GM04503 (cell line): ENCODE measurements around the gene CUL2.
"Not testable (repeated sequence)": the region's sequence is repeated elsewhere in the genome, so short reads cannot be mapped to it uniquely, and the experiment has no call there.

ENCODE experiments used
- DNase-seq: peaks from one replicate; pipeline ENCODE4 v3.0.0-alpha.2; 2012; ENCODE audit warnings: low read depth

Gene CUL2

GRCh38 chr10:35079763-35080162 is 10.4 kb downstream of the CUL2 start:
- DNase-seq = peak; percentile 37

GRCh38 chr10:35079265-35079664 is 10.9 kb downstream of the CUL2 start:
- no peak for DNase-seq

DNA sequence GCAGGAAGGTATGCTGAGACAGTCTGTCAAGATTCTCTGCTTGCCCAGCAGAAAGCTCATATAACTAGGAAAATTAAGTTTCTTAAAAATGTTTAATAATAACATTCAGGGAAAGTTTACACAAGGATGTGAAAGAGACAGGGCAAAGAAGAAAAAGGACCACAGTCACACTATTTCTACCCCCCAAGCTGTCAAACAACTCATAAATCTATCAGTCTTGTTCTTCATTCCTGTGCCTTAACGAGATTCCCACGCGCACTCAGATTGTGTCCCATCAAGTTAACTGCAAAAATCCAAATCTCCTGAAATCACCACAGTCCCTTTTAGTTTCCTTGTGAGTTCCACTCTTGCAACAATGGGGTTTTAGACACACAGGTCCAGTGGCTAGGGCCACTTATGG is 14.9 kb downstream of the CUL2 start:
- no peak for DNase-seq

- no peak for DNase-seq
Measured at GRCh38 chr10:35074266-35074665, 15.9 kb downstream of the CUL2 start.

DNA sequence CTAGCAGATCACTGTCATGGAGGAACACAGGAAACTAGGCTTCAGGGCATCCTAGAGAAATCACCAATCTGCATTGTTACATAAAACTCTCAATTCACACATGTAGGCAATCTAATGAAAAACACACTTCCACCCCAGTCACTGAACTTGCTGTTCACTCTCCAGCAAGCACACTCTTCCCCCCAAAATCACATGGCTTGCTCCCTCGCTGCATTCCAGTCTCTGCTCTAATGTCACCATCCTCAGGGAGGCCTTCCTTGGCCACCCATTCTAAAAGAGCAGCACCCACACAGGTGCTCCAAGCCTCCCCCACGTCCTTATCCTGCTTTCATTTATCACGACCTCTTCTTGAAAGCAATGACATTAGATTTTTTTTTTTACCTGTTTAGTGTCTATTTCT is 19.6 kb downstream of the CUL2 start:
- DNase-seq = no peak

DNA sequence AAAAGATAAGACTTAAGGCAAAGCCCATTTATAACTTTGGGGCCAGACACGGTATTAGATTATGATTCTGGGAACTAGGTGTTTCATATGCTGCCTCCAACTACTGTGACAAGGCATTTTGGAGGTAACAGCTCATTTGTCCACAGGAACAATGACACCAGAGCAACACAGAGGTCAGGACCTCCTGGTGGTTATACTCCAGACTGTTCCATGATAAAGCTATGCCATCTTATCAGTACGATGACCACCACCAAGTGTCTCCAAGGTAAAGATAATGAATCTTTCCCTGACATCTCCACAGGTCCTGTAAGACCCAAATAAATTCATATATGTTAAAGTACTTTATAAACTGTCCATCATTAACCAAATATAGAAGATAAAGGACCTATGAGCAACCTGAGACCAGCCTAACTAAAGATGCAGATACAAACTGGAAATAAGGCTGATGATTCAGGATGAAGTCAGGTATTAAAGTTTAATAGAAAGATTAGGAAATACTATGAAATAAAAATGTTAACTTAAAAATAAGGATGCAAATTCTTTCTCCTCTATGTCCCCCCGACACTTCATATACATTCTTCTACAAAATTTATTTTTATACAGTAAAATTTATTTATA is 26.2 kb downstream of the CUL2 start:
- DNase-seq = no peak

DNA sequence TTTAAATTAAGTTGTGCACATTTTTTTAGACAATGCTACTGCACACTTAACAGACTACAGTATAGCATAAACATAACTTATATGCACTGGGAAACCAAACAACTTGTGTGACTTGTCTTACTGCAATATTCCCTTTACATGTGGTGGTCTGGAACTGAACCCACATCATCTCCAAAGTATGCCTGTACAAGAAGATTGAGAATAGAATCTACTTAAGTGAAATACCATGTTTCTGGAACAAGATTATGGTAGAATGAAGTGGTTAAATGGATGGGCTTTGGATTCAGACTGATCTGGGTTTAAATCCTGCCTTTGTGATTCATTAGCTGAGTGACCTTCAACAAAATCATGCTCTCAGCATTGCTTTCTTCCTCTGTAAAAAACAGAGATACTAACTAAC is 30.7 kb downstream of the CUL2 start:
- no peak for DNase-seq

DNA sequence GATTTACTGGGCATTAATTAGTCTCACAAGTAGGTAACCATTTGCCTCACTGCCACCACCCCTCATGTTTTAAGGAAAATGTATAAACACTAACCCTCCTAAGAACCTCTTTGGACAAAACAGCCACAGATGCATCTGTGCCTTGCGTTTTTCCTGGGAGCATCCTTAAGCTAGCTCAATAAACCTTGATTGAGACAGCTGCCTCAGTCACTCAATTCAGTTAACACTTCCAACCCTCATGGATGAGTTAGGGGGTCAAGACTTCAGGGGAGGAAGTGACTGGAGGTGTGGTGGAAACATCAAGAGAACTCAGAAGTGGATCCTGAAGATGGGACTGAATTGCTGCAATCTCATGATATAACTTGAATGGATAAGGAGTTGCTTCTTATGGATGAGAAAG is 31.5 kb downstream of the CUL2 start:
- DNase-seq = no peak

- DNase-seq = peak; percentile 63
Measured at GRCh38 chr10:35058134-35058533, 32.0 kb downstream of the CUL2 start.

GRCh38 chr10:35056686-35057085 is 33.5 kb downstream of the CUL2 start:
- DNase-seq = no peak

DNA sequence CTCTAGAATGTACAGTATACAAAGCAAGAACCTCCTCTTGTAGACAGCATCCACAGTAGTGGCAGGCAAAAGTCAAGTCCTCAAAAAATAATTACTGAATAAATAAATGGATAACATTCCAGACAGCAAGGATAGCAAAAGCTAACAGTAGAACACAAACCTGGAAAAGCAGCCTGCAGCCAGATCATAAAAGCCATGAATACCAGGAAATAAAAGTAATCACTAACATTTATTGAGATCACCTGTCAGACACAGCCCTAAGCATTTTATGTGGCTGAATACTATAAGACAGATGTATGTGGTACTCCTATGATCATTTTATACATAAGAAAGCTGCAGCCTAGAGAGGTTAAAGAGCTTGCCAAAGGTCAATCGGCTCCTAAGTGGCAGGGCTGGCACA is 34.0 kb downstream of the CUL2 start:
- no peak for DNase-seq

- DNase-seq = no peak
Measured at GRCh38 chr10:35050568-35050967, 39.6 kb downstream of the CUL2 start.

- DNase-seq = no peak
Measured at GRCh38 chr10:35046074-35046473, 44.1 kb downstream of the CUL2 start.

DNA sequence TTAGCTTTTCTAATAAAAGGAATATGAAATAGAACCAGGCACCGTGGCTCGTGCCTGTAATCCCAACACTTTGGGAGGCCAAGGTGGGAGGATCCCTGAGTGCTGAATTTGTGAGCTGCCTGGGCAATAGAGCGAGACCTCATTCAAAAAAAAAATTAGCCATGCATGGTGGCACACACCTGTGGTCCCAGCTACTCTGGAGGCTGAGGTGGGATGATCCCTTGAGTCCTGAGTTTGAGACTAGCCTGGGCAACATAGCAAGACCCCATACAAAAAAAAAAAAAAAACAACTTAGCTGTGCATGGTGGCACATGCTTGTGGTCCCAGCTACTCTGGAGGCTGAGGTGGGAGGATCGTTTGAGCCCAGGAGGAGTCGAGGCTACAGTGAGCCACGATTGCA is 44.9 kb downstream of the CUL2 start:
- DNase-seq = not testable (repeated sequence)

DNA sequence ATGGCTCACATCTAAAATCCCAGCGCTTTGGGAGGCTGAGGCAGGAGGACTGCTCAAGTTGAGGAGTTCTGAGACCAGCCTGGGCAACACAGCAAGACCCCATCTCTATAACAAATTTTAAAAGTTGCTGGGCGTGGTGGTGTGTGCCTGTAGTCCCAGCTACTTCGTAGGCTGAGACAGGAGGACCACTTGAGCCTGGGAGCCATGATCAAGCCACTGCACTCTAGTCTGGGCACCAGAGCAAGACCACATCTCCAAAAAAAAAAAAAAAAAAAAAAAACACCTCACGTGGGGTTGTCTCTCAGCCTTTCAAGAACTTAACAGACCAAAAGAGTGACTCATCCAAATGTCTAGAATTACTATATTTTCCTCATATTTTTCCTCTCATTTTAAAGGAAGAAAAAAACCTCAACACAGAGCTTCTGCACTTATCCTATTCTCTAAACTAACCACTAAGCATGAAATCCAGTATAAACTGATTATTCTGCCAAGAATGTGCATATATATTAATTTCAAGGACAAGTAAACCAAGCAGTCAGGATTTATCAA is 46.3 kb downstream of the CUL2 start:
- DNase-seq = no peak

DNA sequence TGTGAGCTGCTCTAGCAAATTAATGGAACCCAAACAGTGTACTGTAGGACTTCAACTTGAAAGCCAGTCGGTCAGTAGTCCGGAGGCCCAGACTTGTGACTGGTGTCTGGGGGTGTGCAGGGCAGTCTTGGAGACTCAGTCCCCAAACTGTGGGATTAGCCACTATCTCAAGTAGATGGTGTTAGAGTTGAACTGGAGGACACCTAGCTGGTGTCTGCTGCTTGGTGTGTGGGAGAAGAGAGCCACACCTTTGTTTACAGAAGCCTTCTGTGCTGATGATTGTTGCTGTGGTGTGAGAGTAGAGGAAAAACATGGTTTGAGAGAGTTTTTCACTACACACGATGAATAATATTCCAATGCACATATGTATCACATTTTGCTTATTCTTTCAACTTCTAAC is 47.4 kb downstream of the CUL2 start:
- DNase-seq = no peak

DNA sequence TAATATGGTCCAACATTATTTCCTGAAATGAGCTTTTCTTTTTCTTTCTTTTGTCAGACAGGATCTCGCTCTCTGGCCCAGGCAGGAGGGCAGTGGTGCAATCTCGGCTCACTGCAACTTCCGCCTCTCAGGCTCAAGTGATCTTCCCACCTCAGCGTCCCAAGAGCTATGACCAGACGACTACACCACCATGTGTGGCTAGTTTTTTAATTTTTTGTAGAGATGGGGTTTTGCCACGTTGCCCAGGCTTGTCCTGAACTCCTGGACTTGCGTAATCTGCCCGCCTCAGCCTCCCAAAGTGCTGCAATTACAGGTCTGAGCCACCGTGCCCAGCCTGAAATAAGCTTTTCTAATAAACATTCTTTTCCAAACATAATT is 48.6 kb downstream of the CUL2 start:
- DNase-seq = no peak

DNA sequence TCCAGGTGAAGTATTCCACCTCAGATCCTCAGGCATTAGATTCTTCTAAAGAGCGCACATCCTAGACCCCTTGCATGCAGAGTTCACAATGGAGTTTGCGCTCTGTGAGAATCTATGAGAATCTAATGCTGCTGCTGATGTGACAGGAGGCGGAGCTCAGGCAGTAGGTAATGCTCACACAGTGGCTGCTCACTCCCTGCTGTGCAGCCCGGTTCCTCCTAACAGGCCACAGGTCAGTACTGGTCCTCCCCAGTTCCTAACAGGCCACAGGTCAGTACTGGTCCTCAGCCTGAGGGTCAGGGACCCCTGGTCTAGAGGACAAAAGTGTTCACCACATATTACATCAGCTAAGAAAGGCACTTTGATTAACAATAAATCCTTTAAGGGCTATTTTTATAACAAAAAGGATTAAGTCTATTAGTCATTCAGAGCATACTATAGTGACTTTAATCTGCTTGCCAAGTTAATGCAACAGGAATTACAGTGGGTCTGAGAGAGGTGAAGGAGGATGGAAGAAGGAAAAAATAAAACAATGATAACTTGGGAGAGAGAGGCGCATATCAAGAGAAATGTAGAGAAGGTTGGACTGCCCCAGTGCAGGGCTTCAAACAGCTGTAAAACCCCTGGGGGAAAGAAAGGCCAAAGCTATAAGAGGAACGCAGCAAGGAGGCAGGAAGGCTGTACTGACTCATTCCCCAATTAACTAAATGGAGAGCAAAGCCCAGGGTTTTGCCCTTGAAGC is 49.2 kb downstream of the CUL2 start:
- peak; percentile 23 for DNase-seq

- DNase-seq = no peak
Measured at GRCh38 chr10:35037104-35037503, 53.0 kb downstream of the CUL2 start.

DNA sequence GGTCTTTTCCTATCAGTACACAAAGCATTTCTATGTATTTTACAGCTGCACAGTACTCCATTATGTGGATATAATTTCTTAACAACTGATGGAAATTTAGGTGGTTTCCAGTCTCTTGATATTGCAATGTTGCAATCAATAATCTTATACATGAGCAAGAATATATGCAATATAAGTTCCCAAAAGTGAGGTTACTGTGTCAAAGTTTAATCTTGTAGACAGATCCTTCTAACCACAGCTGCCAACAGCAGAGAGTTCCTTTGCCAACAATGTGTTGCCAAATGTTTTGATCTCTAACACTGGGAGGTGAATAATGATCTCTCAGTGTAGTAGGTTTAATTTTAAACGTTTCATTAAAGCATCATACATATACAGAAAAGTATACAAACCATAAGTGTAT is 54.5 kb downstream of the CUL2 start:
- DNase-seq = no peak

- DNase-seq = no peak
Measured at GRCh38 chr10:35027567-35027966, 62.6 kb downstream of the CUL2 start.

- peak; percentile 41 for DNase-seq
Measured at GRCh38 chr10:35025916-35026315, 64.2 kb downstream of the CUL2 start.

DNA sequence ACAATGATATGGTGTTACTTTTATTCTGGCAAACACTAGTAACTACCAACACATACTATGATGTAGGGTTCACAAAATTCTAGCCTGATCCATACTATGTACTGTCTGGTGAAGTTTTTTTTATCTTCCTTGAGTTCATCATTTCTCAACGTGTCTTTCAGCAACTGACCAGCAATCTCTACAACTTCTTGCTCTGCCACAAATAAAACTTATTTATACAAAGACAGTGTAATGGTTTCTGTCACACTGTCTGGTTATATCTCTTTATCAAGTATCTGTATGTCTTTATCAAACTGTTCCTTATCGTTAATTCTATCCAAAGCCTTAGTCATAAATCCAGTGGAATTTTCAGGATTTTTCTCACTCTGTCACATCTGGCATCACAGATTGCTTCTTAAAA is 69.7 kb downstream of the CUL2 start:
- DNase-seq = no peak
